22Rv1 (cell line): ENCODE measurements around the gene ZNF699.

Experiments used
- CTCF ChIP-seq: fragments of 450-650 bp; IDR thresholded peaks from 2 replicates; pipeline ENCODE4 v1.5.1; 2017; ENCODE audit warnings: mild to moderate bottlenecking
- ZFX ChIP-seq: fragments of 450-650 bp; IDR thresholded peaks from 2 replicates; pipeline ENCODE4 v1.6.1; 2017; ENCODE audit warnings: antibody characterized with exemption, borderline replicate concordance

GRCh38 chr19:9323919-9324583, 14.4 kb upstream of the ZNF699 start, which contains the start of gene ZNF559:
- peak; percentile 21; the same call in 1 of the 2 replicates for TF ChIP-seq CTCF
- TF ChIP-seq ZFX: no peak
